DND-41 (cell line): ENCODE results near the gene DPEP3.

Experiments
- EZH2 ChIP-seq: IDR thresholded peaks from 3 replicates; pipeline ENCODE4 v1.6.1; 2012; ENCODE audit warnings: borderline replicate concordance, low read depth, mild to moderate bottlenecking, moderate library complexity, low read length, inconsistent platforms; ENCODE audit not compliant: severe bottlenecking
- TF ChIP-seq, protein P1 (sequence below): IDR thresholded peaks from 2 replicates; pipeline ENCODE4 v1.5.1; 2012; ENCODE audit warnings: borderline replicate concordance, low read length, moderate library complexity, mild to moderate bottlenecking; ENCODE audit not compliant: poor library complexity, severe bottlenecking; ENCODE audit errors: extremely low read depth

DNA sequence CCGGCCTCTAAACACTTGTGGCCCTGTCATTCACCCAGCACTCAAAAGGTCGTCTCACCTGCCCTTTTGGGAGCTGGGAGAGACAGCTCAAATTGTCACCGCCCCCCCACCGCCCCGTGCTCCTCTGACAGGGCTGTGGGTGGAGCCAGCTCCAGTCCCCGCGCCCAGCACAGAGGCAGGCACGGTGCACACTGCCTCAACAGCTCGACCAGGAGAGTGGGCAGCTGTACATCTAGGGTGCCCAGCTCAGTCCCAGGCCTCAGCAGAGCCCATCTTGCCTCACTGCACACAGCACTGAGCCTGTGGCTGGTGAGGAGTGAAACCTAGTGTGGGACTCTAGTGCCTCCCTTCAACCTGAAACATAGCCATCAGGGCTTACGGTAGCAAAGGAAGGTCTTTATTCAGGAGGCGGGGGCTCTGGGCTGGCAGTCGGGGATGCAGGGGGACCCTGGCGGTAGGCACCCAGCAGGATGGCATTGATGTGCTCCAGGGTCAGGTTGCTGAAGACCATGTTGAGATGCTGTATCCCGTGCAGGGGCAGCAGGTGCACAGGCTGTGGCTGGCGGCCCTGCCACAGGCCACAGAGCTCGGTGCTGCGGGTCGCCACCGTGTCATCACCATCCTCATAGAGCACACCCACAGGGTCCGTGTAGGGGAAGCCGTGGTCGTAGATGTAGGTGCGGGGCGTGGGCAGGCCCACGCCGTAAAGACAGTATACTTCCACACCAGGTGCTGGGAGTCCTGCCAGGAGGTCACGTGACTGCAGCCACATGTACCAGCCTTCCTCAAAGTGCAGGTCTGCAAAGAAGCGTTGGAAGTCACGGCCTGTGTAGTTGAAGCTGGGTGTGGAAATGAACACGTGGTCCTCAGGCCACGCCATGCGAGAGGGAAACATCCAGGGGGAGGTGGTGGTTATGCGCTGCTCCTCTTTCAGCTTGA lies 40.5 kb downstream of the DPEP3 start:
- TF ChIP-seq, protein P1, sequence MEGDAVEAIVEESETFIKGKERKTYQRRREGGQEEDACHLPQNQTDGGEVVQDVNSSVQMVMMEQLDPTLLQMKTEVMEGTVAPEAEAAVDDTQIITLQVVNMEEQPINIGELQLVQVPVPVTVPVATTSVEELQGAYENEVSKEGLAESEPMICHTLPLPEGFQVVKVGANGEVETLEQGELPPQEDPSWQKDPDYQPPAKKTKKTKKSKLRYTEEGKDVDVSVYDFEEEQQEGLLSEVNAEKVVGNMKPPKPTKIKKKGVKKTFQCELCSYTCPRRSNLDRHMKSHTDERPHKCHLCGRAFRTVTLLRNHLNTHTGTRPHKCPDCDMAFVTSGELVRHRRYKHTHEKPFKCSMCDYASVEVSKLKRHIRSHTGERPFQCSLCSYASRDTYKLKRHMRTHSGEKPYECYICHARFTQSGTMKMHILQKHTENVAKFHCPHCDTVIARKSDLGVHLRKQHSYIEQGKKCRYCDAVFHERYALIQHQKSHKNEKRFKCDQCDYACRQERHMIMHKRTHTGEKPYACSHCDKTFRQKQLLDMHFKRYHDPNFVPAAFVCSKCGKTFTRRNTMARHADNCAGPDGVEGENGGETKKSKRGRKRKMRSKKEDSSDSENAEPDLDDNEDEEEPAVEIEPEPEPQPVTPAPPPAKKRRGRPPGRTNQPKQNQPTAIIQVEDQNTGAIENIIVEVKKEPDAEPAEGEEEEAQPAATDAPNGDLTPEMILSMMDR: no peak
- no peak for TF ChIP-seq EZH2
